ENCODE results near the gene GTF3C1.

- TF ChIP-seq, protein P1, sequence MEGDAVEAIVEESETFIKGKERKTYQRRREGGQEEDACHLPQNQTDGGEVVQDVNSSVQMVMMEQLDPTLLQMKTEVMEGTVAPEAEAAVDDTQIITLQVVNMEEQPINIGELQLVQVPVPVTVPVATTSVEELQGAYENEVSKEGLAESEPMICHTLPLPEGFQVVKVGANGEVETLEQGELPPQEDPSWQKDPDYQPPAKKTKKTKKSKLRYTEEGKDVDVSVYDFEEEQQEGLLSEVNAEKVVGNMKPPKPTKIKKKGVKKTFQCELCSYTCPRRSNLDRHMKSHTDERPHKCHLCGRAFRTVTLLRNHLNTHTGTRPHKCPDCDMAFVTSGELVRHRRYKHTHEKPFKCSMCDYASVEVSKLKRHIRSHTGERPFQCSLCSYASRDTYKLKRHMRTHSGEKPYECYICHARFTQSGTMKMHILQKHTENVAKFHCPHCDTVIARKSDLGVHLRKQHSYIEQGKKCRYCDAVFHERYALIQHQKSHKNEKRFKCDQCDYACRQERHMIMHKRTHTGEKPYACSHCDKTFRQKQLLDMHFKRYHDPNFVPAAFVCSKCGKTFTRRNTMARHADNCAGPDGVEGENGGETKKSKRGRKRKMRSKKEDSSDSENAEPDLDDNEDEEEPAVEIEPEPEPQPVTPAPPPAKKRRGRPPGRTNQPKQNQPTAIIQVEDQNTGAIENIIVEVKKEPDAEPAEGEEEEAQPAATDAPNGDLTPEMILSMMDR (conservative IDR thresholded peaks at IDR 0.05 in 1 of 2, IDR thresholded peaks at IDR 0.05 in 1 of 2; ENCODE audit: extremely low read depth in 1 of 2, insufficient read depth in 1 of 2, low read depth in 1 of 2, low read length in 2 of 2), result no peak
- TF ChIP-seq EZH2 (IDR thresholded peaks at IDR 0.05; ENCODE audit: borderline replicate concordance, low read length), result no peak
Measured at GRCh38 chr16:27564224-27564623, 14.5 kb upstream of the GTF3C1 start.

Measured in mammary epithelial cell (primary cell).